8988T (cell line): ENCODE data around the gene TAF4B.
"Not testable (repeated sequence)": the region's sequence is repeated elsewhere in the genome, so short reads cannot be mapped to it uniquely, and the experiment has no call there.

ENCODE experiments used
- DNase-seq: peaks from one replicate; pipeline ENCODE4 v3.0.0; 2011

TAF4B gene

DNA sequence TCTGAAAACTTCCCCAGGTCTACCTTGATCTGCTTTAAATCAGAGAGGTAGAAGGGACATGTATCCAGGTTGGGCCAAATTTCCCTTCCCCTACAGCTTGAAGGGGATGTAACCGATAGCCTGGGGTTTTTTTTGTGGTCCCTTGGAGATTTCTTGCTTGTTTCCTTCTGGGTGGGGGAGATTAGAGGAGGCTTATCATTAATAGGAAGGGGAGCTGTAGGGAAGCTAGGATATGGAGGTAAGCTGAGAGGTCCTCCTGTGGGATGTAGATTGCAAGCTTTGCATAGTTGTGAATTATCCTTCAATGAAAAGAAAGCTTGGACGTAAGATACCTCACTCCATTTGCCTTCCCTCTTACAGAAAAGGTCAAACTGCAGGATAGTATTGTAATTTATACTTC lies 11.1 kb downstream of the TAF4B start:
- DNase-seq = not testable (repeated sequence)

DNA sequence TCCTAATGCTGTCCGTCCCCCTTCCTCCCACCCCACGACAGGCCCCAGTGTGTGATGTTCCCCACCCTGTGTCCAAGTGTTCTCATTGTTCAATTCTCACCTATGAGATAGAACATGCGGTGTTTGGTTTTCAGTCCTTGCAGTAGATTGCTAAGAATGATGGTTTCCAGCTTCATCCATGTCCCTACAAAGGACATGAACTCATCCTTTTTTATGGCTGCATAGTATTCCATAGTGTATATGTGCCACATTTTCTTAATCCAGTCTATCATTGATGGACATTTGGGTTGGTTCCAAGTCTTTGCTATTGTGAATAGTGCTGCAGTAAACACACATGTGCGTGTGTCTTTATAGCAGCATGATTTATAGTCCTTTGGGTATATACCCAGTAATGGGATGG lies 12.5 kb downstream of the TAF4B start:
- not testable (repeated sequence) for DNase-seq

DNA sequence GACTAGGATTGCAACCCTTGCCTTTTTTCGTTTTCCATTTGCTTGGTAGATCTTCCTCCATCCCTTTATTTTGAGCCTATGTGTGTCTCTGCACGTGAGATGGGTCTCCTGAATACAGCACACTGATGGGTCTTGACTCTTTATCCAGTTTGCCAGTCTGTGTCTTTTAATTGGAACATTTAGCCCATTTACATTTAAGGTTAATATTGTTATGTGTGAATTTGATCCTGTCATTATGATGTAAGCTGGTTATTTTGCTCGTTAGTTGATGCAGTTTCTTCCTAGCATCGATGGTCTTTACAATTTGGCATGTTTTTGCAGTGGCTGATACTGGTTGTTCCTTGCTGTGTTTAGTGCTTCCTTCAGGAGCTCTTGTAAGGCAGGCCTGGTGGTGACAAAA lies 16.1 kb downstream of the TAF4B start:
- DNase-seq = not testable (repeated sequence)

DNA sequence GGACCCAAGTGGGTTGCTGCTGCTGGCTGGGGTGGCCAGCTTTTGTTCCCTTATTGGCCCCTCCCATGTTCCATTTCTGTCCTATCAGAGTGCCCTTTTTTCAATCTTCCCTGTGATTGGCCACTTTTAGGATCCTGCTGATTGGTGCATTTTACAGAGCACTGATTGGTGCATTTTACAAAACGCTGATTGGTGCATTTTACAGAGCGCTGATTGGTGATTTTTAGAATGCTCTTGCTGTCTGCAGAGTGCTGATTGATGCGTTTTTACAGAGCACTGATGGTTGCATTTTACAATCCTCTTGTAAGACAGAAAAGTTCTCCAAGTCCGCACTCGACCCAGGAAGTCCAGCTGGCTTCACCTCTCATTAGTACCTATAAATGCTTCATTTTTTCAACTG lies 19.2 kb downstream of the TAF4B start:
- DNase-seq = not testable (repeated sequence)

DNA sequence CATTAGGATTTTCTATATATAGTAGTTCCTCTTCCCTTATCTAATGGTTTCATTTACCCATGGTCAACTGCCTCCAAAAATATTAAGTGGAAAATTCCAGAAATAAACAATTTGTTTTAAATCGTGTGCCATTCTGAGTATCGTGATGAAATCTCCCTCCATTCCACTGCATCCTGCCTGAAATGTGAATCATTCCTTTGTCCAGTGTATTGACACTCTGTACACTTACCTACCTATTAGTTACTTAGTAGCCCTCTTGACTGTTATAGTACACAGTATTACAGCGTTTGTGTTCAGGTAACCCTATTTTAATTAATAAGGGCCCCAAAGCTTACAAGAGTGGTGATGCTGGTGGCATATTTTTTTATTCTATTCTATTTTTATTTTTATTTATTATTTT lies 26.2 kb downstream of the TAF4B start:
- DNase-seq = no peak

DNA sequence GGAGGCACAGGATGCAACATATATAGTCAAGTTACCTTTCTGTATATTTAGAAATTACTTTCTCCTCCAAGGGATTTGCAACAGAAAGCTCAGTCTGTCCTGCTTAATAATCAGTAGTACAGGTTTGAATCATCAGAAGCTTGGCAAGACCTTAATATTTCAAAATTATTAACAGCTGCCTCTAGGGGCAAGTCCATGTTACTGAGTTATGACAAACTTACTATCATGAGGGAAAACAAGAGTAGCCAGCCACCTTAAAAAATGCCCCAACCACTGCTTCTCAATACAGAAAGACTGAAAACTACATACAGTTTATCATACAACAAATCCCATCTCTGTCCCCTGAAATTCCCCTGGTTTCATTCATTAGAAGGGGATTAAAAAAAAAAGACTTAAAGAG lies 28.6 kb downstream of the TAF4B start:
- not testable (repeated sequence) for DNase-seq

DNA sequence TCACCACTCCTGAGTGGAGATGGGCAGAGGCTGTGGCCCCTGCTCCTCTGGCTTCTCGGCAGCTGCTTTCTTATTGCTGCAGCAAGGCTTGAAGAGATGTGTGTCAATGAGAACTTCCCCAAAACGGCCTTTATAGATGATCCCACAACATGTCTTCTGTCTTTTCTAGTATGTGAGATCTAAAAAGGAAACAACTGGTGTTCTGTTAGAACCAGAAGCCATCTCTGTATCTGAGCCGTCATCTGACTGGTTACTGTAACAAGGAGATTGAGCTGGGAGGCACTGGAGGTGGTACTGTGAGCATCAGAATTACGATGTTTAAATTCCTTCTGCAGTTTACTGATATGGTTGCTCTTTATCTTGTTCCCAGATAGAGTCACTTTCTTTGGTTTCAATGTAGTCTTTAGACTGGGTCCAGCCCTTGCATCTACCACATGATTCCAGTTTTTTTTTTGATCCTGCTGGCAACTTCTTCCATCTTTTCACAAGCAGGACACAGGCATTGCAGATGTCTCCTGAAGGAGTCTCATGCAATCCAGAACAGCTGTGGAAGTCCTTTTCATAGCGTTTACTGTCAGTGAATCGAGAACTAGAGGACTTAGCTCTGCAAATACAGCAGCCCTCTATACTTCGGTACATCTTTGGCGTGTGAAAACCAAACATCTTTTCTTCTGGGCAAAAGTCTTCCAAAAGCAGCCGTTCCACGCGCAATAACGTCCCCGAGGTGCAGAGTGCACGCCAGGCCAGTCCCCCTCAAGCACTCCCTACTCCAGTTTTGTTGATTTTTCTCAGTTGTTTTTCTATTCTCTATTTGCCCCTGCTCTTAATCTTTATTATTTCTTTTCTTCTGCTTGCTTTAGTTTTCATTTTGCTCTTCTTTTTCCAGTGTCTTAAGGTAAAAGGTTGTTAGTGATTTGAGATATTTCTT lies 29.7 kb downstream of the TAF4B start:
- no peak for DNase-seq

DNA sequence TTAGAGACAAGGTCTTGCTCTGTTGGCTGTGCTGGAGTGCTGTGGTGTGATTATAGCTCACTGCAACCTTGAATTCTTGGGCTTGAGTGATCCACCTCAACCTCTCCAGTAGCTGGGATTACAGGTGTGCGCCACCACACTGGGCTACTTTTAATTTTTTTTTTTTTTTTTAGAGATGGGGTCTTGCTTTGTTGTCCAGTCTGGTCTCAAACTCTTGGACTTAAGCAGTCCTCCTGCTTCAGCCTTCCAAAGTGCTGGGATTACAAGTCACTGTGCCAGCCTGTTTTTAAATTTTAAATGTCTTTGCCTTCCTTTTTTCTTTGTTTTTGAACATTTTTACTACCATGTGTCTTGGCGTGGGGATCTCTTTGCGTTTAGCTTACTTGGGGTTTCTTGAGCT lies 32.5 kb downstream of the TAF4B start:
- DNase-seq = no peak

DNA sequence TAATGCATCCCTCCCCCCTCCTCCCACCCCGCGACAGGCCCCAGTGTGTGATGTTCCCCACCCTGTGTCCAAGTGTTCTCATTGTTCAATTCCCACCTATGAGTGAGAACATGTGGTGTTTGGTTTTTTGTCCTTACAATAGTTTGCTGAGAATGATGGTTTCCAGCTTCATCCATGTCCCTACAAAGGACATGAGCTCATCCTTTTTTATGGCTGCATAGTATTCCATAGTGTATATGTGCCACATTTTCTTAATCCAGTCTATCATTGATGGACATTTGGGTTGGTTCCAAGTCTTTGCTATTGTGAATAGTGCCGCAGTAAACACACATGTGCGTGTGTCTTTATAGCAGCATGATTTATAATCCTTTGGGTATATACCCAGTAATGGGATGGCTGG lies 33.2 kb downstream of the TAF4B start:
- not testable (repeated sequence) for DNase-seq

DNA sequence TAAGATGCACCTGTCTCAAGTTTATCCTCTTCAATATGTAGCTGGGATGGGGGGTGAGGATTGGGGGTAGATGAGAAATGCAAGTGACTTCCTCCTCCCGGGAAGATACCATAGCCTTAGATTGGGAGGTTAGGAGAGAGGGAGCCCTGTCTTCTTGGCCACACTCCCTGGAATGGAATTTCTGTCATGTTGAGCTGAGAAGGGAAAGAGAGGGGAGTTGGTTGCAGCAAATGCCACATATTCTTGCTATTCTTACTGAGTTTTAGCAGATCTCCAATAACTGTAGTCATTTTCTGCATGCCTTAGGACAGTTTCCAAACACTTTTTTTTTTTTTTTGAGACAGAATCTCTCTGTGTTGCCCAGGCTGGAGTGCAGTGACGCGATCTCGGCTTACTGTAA lies 35.9 kb downstream of the TAF4B start:
- DNase-seq = no peak

DNA sequence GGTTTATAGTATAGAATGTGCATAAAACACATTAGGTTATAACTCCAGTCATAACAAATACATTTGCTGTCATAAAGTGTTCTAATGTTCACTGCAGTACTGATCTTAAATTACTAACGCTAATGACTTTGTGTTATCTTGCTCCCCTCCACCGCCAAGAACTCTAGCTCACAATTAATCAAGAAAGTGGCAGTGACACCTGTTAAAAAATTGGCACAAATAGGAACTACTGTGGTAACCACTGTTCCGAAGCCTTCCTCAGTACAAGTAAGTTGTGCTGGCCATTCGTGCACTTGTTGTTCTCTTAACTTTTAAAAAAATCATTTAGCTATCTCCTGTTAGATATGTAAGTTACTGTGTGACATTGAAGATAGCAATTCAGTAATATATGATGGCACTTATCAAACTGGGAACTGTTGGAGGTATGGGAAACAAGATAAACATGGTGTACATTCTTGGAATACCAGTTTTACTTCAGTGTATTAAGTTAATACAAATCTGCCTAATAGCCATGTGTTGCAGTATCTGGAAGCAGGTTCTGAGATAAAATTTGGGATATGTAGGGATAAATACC lies 41.2 kb downstream of the TAF4B start:
- DNase-seq = no peak

DNA sequence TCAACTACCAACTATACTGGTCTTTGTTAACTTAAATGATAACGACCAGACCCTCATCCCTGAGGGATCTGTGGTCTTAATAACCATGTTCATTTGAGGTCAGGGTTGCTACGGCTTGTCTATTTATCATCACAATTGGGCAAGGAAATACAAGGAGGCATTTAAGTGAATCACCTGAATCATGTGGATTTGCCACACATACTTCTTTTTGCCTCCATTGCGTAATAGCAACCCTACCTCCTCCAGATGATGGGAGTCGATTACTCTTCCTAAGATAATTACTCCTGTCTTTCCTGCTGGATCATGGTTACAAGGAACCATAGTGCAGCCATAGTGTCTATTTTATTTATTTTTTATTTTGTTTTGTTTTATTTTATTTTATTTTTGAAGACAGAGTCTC lies 42.2 kb downstream of the TAF4B start:
- no peak for DNase-seq

DNA sequence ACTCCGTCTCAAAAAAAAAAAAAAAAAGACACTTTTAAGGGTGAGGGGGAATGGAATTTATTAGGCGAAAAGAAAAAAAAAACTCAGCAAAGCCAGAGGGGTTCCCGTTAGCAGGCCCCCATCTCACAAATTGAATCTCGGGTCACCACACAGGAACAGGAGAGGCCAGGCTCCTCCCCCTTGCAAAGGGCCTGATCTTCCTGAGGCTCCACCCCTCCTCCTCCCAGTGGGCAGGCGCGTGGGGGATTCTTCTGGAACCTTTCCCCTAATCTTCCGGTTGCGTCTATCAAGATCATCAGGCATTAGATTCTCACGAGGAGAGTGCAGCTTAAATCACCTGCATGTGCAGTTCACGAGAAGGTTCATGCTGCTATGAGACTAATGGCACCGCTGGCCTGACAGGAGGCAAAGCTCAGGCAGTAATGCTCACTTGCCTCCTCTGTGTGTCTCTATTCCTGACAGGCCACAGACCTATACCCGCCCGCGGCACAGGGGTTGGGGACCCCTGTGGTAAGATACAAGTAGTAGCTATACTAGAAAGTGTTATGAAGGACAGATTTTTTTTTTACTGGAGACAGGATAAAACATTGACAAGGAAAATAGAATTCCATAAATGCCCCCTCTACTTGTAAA lies 45.8 kb downstream of the TAF4B start:
- DNase-seq = no peak

DNA sequence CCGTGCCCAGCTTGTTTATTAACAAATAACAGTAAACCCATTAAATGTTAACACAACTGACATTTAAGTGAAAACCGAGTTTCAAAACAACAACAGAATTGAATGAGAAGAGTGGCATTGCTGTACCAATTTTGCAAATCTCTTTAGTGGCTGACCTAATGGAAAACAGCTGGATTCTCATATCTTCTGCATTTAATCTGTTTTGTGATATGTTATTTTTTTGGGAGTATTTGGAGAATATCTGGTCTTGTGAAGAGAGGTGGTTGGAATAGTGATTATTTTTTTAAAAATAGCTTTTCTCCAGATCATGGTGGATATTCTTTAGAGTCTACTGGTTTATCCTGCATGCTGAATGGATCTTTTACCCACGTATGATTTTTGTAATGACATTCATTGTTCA lies 51.1 kb downstream of the TAF4B start:
- no peak for DNase-seq

DNA sequence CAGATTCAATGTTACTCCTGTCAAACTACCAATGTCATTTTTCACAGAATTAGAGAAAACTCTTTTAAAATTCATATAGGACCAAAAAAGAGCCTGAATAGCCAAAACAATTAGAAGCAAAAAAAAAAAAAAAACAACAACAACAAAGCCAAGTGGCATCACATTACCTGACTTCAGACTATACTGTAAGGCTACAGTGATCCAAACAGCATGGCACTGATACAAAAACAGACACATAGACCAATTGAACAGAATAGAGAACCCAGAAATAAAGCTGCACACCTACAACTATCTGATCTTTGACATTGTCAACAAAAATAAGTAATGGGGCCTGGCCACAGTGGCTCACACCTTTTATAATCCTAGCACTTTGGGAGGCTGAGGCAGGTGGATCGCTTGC lies 53.2 kb downstream of the TAF4B start:
- DNase-seq = no peak

DNA sequence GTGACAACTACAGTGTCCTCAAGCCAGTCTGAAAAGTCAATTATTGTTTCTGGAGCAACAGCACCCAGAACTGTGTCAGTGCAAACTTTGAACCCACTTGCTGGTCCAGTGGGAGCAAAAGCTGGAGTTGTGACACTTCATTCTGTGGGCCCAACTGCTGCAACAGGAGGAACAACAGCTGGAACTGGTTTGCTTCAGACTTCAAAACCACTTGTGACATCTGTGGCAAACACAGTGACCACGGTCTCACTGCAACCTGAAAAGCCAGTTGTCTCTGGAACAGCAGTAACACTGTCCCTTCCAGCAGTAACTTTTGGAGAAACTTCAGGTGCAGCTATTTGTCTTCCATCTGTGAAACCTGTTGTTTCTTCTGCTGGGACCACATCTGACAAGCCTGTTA lies 59.8 kb downstream of the TAF4B start:
- DNase-seq = no peak

DNA sequence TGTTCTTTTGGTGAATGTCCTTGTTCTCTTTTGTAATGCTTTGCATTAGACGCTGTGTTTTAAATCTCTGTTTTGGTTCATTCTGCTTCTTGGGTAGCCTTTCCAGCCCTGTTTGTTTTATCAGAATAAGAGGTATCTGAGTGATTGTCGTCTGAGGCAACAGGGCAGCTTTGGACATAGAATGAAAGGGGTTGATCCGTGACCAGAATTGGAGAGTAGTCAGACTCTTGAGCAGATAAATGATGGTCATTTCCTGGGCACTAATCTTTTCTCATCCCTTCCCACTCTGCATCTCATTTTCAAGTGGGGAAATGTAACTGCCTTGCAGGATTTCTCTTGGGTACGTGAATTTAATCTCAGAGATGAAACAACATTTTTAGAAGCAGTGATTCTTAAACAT lies 61.4 kb downstream of the TAF4B start:
- no peak for DNase-seq

DNA sequence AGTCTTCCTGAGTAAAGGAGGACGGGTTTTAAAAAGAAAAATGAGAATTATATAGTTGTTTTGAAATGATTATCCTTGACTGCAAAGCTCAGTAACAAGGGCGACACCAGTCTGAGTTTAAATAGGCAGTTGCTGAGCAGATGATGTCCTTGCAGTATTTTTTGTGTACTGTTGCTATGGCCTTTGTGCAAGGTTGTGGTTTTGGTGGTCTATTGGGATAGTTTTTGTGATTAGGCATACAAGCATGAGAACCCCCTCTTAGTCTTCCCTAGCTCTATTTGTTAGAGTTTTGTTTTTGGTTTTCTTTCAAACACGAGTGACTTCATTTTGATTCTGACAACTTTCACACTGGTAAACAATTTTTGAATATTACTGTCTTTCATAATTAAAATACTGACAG lies 64.1 kb downstream of the TAF4B start:
- no peak for DNase-seq

DNA sequence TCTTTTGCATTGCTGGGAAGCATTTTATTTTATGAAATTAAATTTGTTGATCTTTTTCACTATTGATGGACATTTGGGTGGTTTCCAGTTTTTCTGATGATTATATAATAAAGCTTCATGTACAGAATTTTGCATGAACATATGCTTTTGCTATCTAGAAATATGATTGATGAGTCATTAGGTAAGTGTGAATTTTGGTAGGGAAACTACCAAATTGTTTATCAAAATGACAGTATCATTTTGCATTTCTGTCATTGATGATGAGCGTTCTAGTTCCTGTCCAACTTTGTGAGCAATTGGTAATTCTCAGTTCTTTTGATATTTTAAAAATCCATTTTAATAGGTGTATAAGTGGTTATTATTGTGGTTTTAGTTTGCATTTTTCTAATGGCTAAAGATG lies 67.7 kb downstream of the TAF4B start:
- DNase-seq = no peak

DNA sequence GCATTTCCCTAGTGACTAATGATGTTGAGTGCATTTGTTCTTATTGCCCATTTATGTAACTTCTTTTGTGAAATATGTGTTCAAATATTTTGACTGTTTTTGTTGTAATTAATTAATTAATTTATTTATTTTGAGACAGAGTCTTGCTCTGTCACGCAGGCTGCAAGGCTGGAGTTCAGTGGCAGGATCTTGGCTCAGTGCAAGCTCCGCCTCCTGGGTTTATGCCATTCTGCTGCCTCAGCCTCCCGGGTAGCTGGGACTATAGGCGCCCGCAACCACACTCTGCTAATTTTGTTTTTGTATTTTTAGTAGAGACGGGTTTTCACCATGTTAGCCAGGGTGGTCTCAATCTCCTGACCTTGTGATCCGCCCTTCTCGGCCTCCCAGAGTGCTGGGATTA lies 71.9 kb downstream of the TAF4B start:
- no peak for DNase-seq

DNA sequence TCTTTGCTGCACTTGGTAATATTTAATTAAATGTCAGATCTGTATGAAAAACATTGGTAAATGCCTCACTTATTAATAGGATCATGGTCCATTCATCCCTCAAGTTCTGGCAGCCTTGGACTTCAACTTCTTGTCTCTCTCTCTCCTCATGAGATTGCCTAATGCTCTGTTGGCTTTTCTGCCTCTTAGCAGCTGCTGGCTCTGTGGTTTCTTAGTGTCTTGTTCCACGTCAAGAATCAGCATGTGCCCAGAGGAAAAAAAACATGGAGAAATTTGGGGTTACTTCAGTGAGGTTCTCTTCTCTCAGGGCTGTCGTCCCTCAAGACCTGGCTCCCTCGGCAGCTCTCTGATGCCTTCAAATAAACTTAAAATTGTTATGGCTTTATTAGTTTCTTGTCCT lies 75.4 kb downstream of the TAF4B start:
- no peak for DNase-seq

DNA sequence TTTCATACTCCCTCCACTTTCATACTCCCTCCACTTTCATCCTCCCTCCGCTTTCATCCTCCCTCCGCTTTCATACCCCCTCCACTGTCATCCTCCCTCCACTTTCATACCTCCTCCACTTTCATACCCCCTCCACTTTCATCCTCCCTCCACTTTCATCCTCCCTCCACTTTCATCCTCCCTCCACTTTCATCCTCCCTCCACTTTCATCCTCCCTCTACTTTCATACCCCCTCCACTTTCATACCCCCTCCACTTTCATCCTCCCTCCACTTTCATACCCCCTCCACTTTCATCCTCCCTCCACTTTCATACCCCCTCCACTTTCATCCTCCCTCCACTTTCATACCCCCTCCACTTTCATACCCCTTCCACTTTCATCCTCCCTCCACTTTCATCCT lies 77.0 kb downstream of the TAF4B start:
- DNase-seq = not testable (repeated sequence)

DNA sequence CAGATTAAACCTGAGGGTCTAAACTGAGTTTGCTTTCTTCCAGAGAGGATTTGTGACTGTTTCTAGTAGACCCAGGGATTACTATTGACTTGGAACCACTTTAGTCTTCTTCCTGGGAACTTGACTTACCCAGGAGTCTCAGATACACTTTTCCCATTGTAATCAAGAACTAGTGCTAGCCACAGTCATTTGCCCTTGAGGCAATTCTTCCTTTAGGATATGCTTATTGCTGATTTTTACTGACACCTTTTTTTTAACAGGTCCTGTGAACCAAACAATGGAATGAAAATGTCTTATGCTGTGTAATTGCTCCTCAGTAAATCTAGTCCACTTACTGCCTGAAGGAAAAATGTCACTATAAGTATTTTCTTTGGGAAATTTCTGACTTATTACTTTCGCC lies 78.3 kb downstream of the TAF4B start:
- no peak for DNase-seq

DNA sequence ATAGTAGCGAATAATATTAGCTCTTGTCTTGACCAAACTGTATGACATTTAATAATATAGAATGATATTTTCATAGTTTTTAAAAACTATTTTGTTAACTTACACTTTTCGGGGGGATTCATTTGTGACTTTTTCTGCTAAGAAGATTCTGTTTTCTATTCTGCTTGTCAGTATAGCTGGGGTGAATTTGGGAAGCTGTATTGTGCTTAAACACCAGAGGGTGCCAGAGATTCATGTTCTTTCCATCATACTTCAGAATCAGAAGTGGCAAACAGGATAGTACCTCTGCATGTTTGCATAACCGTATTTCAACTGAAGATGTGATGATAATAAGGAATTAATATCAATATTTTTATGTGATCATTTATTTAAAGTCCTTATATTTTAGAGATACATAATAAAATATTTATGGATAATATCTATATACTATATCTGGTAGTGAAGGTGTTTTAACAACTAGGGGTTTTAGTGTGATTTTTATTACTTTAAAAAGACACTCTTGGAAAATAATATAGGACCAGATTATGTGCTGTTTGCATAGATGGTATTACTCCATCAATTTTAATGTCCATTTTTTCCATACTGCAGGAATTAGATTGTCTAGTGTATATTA lies 81.0 kb downstream of the TAF4B start:
- no peak for DNase-seq
